ENCODE measurements around the gene CLDN10.

The CLDN10 gene

DNA sequence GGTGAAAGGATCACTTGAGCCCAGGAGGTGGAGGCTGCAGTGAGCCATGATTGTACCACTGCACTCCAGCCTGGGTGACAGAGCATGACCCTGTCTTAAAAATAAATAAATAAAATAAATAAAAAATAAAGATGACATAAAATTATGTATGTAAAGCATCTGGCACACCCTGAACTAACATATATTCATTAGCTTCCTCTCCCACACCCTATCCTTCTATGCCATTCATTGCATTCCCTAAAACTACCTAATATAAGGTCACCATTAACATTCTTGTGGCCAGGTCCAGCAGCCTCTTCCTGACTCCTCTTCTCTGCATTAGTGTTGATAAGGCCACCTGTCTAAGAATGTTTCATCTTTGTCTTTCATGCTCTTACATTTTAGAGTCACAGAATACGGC, 44.5 kb upstream of the CLDN10 start:
- Histone ChIP-seq H3K9me3 (ENCODE audit: insufficient read depth, low read depth, low read length) (peaks cover 2% of the 10 kb centered on the region), H2BK120ac (ENCODE audit: insufficient read depth, low read length, poor library complexity) (no peak overlapping the region), H3K23ac (ENCODE audit: low read length) (no peak overlapping the region), H3K18ac (ENCODE audit: low read length) (no peak overlapping the region), H4K12ac (ENCODE audit: low read depth, low read length) (no peak overlapping the region), H3K14ac (ENCODE audit: low read length) (no peak overlapping the region), H4K8ac (ENCODE audit: low read depth, low read length) (no peak overlapping the region), H3K36me3 (ENCODE audit: control insufficient read depth in 1 of 2, insufficient read depth in 2 of 2, low read length in 2 of 2) (no peaks in the 10 kb centered on the region), H3K4me1 (ENCODE audit: control insufficient read depth in 1 of 2, insufficient read depth in 2 of 2, low read length in 2 of 2) (peaks cover 6 to 8% of the 10 kb centered on the region in 2 experiments), H3K79me2 (ENCODE audit: control insufficient read depth, insufficient read depth, low read length, poor library complexity) (no peaks in the 10 kb centered on the region), H3K4me3 (ENCODE audit: low read depth, low read length) (no peak overlapping the region), H3K9ac (ENCODE audit: low read length) (no peak overlapping the region), H2AFZ (ENCODE audit: insufficient read depth, low read length, poor library complexity) (no peak overlapping the region), H2BK12ac (ENCODE audit: low read length) (no peak overlapping the region), H3K27me3 (ENCODE audit: insufficient read depth, low read length) (no peaks in the 10 kb centered on the region), H2AK5ac (ENCODE audit: low read length) (no peak overlapping the region), H3K79me1 (ENCODE audit: low read length) (no peaks in the 10 kb centered on the region), H2BK5ac (ENCODE audit: low read depth, low read length, poor library complexity) (no peak overlapping the region), H4K91ac (ENCODE audit: low read depth, low read length) (no peak overlapping the region), H3K27ac (ENCODE audit: low read depth, low read length) (no peak overlapping the region), H3K4me2 (ENCODE audit: low read length) (no peak overlapping the region), H3K4ac (ENCODE audit: low read depth, low read length) (no peak overlapping the region)
- WGBS (ENCODE audit: extremely low coverage, insufficient coverage, insufficient read length) = no CpG with 5 or more reads among the region's 1 CpG
- no peak for DNase-seq

DNA sequence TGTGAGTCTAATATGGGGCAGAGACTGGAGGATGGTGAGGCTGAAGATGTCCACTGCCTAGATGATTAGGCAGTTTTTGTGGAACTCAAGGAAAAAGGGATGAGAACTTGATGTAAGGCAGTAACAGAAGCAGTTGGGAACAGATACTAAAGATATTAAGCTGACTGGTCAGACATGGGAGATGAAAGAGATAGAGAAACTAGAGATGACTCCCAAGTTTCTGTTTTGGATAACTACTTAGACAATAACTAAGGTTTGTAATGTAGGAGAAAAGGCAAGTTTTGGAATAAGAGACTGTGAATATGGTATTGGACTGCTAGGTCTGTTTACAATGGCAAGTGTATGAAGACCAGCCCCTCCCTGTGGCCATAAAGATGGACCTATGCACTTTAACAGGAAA, 43.5 kb upstream of the CLDN10 start:
- no peak for DNase-seq
- Histone ChIP-seq H3K27ac (ENCODE audit: low read depth, low read length) (no peak overlapping the region), H3K4me1 (ENCODE audit: control insufficient read depth in 1 of 2, insufficient read depth in 2 of 2, low read length in 2 of 2) (peaks cover 6 to 8% of the 10 kb centered on the region in 2 experiments), H3K4ac (ENCODE audit: low read depth, low read length) (no peak overlapping the region), H3K4me3 (ENCODE audit: low read depth, low read length) (no peak overlapping the region), H2BK5ac (ENCODE audit: low read depth, low read length, poor library complexity) (no peak overlapping the region), H3K27me3 (ENCODE audit: insufficient read depth, low read length) (no peaks in the 10 kb centered on the region), H3K79me2 (ENCODE audit: control insufficient read depth, insufficient read depth, low read length, poor library complexity) (no peaks in the 10 kb centered on the region), H2AFZ (ENCODE audit: insufficient read depth, low read length, poor library complexity) (no peak overlapping the region), H4K8ac (ENCODE audit: low read depth, low read length) (no peak overlapping the region), H3K23ac (ENCODE audit: low read length) (no peak overlapping the region), H3K36me3 (ENCODE audit: control insufficient read depth in 1 of 2, insufficient read depth in 2 of 2, low read length in 2 of 2) (no peaks in the 10 kb centered on the region), H3K9me3 (ENCODE audit: insufficient read depth, low read depth, low read length) (peaks cover 2% of the 10 kb centered on the region), H3K14ac (ENCODE audit: low read length) (no peak overlapping the region), H3K79me1 (ENCODE audit: low read length) (no peaks in the 10 kb centered on the region), H2BK12ac (ENCODE audit: low read length) (no peak overlapping the region), H3K18ac (ENCODE audit: low read length) (no peak overlapping the region), H2BK120ac (ENCODE audit: insufficient read depth, low read length, poor library complexity) (no peak overlapping the region), H4K12ac (ENCODE audit: low read depth, low read length) (no peak overlapping the region), H4K91ac (ENCODE audit: low read depth, low read length) (no peak overlapping the region), H3K9ac (ENCODE audit: low read length) (no peak overlapping the region), H2AK5ac (ENCODE audit: low read length) (no peak overlapping the region), H3K4me2 (ENCODE audit: low read length) (no peak overlapping the region)

DNA sequence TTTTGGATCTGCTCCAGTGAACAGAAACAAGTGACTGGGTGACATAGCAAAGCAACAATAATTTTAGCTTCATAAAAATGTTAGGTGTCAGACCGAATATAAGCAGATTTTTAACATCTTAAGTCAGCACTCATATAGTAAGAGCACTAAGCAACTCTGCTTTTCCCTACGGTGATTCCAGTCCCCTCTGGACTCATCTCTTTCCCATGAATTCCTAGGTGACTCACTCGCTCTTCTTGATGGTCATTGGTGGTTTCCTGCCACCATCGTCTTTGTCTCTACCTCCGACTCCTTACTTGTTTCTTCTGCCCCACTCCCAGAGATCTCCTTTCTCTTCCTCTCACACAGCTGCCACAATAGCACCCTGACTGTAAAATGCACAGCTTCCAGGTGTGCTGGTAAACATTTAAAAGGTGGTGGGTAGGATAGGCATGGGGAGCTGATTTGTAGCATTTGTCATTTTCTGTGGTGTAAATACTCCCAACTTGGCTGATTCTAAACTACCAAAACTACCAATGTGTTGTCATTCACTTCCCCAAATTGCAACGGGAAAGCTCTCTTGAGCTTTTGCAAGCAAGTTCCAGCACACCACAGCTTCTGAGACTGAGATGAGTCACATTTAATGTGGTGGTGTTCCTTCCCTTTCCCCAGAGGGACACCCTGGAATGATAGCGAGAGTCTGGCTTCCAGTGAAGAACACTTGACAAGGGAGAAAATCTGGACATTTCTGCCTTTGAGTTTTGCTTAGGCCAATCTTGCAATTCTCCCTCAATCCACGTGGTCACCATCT, 42.8 kb upstream of the CLDN10 start:
- Histone ChIP-seq H4K8ac (ENCODE audit: low read depth, low read length) (no peak overlapping the region), H3K27ac (ENCODE audit: low read depth, low read length) (no peak overlapping the region), H3K4me3 (ENCODE audit: low read depth, low read length) (no peak overlapping the region), H3K4me2 (ENCODE audit: low read length) (no peak overlapping the region), H3K9ac (ENCODE audit: low read length) (no peak overlapping the region), H4K12ac (ENCODE audit: low read depth, low read length) (no peak overlapping the region), H4K91ac (ENCODE audit: low read depth, low read length) (no peak overlapping the region), H2BK5ac (ENCODE audit: low read depth, low read length, poor library complexity) (no peak overlapping the region), H3K4ac (ENCODE audit: low read depth, low read length) (no peak overlapping the region), H3K9me3 (ENCODE audit: insufficient read depth, low read depth, low read length) (peaks cover 2% of the 10 kb centered on the region), H3K27me3 (ENCODE audit: insufficient read depth, low read length) (no peaks in the 10 kb centered on the region), H3K79me1 (ENCODE audit: low read length) (no peaks in the 10 kb centered on the region), H3K36me3 (ENCODE audit: control insufficient read depth in 1 of 2, insufficient read depth in 2 of 2, low read length in 2 of 2) (no peaks in the 10 kb centered on the region), H2AK5ac (ENCODE audit: low read length) (no peak overlapping the region), H2BK120ac (ENCODE audit: insufficient read depth, low read length, poor library complexity) (no peak overlapping the region), H2AFZ (ENCODE audit: insufficient read depth, low read length, poor library complexity) (no peak overlapping the region), H3K4me1 (ENCODE audit: control insufficient read depth in 1 of 2, insufficient read depth in 2 of 2, low read length in 2 of 2) (peaks cover 6 to 8% of the 10 kb centered on the region in 2 experiments), H3K18ac (ENCODE audit: low read length) (no peak overlapping the region), H3K23ac (ENCODE audit: low read length) (no peak overlapping the region), H2BK12ac (ENCODE audit: low read length) (no peak overlapping the region), H3K79me2 (ENCODE audit: control insufficient read depth, insufficient read depth, low read length, poor library complexity) (no peaks in the 10 kb centered on the region), H3K14ac (ENCODE audit: low read length) (no peak overlapping the region)
- WGBS (ENCODE audit: extremely low coverage, insufficient coverage, insufficient read length) = no CpG with 5 or more reads among the region's 8 CpGs
- DNase-seq = peak in 1 of 2 donors; percentile 26

DNA sequence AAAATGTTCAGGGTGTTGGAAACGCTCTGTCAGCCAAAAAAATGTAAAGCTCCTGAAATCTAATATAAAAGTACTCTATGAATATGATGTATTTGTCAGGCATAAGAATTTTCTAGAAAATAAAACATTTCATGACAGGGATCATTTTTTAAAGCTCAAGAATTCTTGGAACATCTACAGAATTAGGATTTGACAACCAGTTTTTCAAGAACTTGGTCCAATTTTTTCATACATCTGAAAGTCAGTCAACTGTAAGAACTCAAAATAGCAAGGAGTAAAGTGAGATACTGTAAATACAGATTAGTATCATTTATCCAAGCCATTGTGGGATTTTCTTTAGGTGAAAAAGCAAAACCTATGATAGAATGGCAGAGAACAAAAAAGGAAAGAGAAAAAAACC, 41.6 kb upstream of the CLDN10 start:
- Histone ChIP-seq H2BK120ac (ENCODE audit: insufficient read depth, low read length, poor library complexity) (no peak overlapping the region), H2BK5ac (ENCODE audit: low read depth, low read length, poor library complexity) (no peak overlapping the region)
- DNase-seq = no peak

More for the DNA sequence above, 41.6 kb upstream of the CLDN10 start:
- Histone ChIP-seq H3K9ac (ENCODE audit: low read length) (no peak overlapping the region), H3K4me3 (ENCODE audit: low read depth, low read length) (no peak overlapping the region), H3K27me3 (ENCODE audit: insufficient read depth, low read length) (no peaks in the 10 kb centered on the region), H3K4me2 (ENCODE audit: low read length) (no peak overlapping the region), H2BK12ac (ENCODE audit: low read length) (no peak overlapping the region), H3K23ac (ENCODE audit: low read length) (no peak overlapping the region), H4K8ac (ENCODE audit: low read depth, low read length) (no peak overlapping the region), H3K4me1 (ENCODE audit: control insufficient read depth in 1 of 2, insufficient read depth in 2 of 2, low read length in 2 of 2) (peaks cover 2 to 5% of the 10 kb centered on the region in 2 experiments), H3K79me2 (ENCODE audit: control insufficient read depth, insufficient read depth, low read length, poor library complexity) (no peaks in the 10 kb centered on the region), H3K9me3 (ENCODE audit: insufficient read depth, low read depth, low read length) (peaks cover 2% of the 10 kb centered on the region), H2AFZ (ENCODE audit: insufficient read depth, low read length, poor library complexity) (no peak overlapping the region), H3K79me1 (ENCODE audit: low read length) (no peaks in the 10 kb centered on the region), H3K4ac (ENCODE audit: low read depth, low read length) (no peak overlapping the region), H3K36me3 (ENCODE audit: control insufficient read depth in 1 of 2, insufficient read depth in 2 of 2, low read length in 2 of 2) (no peaks in the 10 kb centered on the region), H4K91ac (ENCODE audit: low read depth, low read length) (no peak overlapping the region), H4K12ac (ENCODE audit: low read depth, low read length) (no peak overlapping the region), H2AK5ac (ENCODE audit: low read length) (no peak overlapping the region), H3K18ac (ENCODE audit: low read length) (no peak overlapping the region), H3K14ac (ENCODE audit: low read length) (no peak overlapping the region), H3K27ac (ENCODE audit: low read depth, low read length) (no peak overlapping the region)
- no CpG with 5 or more reads among the region's 1 CpG for WGBS (ENCODE audit: extremely low coverage, insufficient coverage, insufficient read length)

Measured in trophoblast cell (in vitro differentiated cells and primary cell).